ENCODE measurements around the gene TPD52L1.

Gene TPD52L1

GRCh38 chr6:125182237-125183008, 28.9 kb downstream of the TPD52L1 start:
- no peak for DNase-seq

- no peak for DNase-seq
Measured at GRCh38 chr6:125183391-125183790, 29.8 kb downstream of the TPD52L1 start.

- DNase-seq, result no peak
Measured at GRCh38 chr6:125188037-125188436, 34.5 kb downstream of the TPD52L1 start.

GRCh38 chr6:125188594-125189203, 35.1 kb downstream of the TPD52L1 start:
- DNase-seq, result no peak

- no peak for DNase-seq
Measured at GRCh38 chr6:125189494-125189893, 35.9 kb downstream of the TPD52L1 start.

- DNase-seq, result no peak
Measured at GRCh38 chr6:125190667-125191066, 37.1 kb downstream of the TPD52L1 start.

- DNase-seq, result peak; percentile 33
Measured at GRCh38 chr6:125191916-125192609, 38.5 kb downstream of the TPD52L1 start.

- DNase-seq, result no peak
Measured at GRCh38 chr6:125192610-125192930, 39.0 kb downstream of the TPD52L1 start.

- DNase-seq, result no peak
Measured at GRCh38 chr6:125193208-125193607, 39.6 kb downstream of the TPD52L1 start.

GRCh38 chr6:125194941-125195340, 41.4 kb downstream of the TPD52L1 start:
- no peak for DNase-seq

GRCh38 chr6:125195526-125195925, 42.0 kb downstream of the TPD52L1 start:
- DNase-seq, result no peak

GRCh38 chr6:125196613-125197012, 43.0 kb downstream of the TPD52L1 start:
- no peak for DNase-seq

GRCh38 chr6:125197795-125198269, 44.3 kb downstream of the TPD52L1 start:
- DNase-seq, result no peak

GRCh38 chr6:125198398-125198937, 44.9 kb downstream of the TPD52L1 start:
- no peak for DNase-seq

- no peak for DNase-seq
Measured at GRCh38 chr6:125200941-125201340, 47.4 kb downstream of the TPD52L1 start.

GRCh38 chr6:125201961-125202729, 48.6 kb downstream of the TPD52L1 start:
- DNase-seq, result no peak

- no peak for DNase-seq
Measured at GRCh38 chr6:125203395-125203794, 49.8 kb downstream of the TPD52L1 start.

- DNase-seq, result no peak
Measured at GRCh38 chr6:125205931-125206330, 52.4 kb downstream of the TPD52L1 start.

- DNase-seq, result no peak
Measured at GRCh38 chr6:125206389-125206788, 52.8 kb downstream of the TPD52L1 start.

- no peak for DNase-seq
Measured at GRCh38 chr6:125207956-125208355, 54.4 kb downstream of the TPD52L1 start.

- no peak for DNase-seq
Measured at GRCh38 chr6:125208625-125209249, 55.2 kb downstream of the TPD52L1 start.

- no peak for DNase-seq
Measured at GRCh38 chr6:125210667-125211066, 57.1 kb downstream of the TPD52L1 start.
